Dermis microvascular lymphatic vessel endothelial cell (primary cell): ENCODE results near the gene TSPAN17. TPM values are rescaled to one million over a fixed set of nuclear protein-coding genes. Genes with fewer than 3 reads are reported as not detected.

Source experiments
- DNase-seq, 2 donors: peaks; one replicate each; pipeline versions ENCODE4 v3.0.0 to v3.0.0-alpha.2; 2010; ENCODE audit warnings: low read depth in 2 of 2
- total RNA-seq: library from RNA; depleted of rRNA; stranded (reverse); fragments of >200 nt; gene quantifications from 2 replicates; pipeline ENCODE4 v1.2.1, GENCODE V29; 2014

The TSPAN17 gene
- total RNA-seq, 1 donor from 2014 or later = 36.5 TPM

DNA sequence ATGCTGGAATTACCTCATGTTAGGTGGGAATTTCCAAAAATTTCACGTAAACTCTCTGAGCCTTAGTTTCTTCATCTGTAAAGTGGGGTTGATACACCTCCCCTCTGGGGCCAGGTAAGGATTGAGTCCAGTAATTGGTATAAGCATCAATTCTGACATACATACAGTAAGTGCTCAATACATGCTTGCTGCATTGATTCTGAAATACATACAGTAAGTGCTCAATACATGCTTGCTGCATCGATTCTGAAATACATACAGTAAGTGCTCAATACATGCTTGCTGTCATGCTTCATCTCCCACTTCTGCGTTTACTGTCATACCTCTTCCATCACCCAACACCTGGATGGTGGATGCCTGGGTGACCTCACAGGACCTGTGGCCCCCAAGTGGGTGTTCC, 57.1 kb downstream of the TSPAN17 start:
- no peak for DNase-seq

DNA sequence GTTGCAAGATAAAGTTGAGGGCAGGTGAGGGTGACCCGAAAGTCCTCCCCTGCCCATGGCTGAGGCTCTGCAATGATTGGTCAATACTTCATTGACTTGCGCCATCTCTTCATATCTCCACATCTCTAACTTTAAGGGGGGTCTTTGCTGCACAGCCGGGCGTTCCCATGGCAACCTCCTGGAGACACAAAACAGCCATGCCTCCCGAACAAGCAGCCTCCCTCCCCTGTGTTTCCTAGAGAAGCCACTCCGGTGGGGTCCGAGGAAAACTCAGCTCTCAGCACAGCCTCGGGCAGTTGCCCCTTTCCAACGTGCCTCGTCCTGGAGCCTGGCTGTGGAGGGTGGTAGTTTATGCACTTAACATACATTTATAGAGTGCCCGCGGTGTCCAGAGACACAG, 57.5 kb downstream of the TSPAN17 start:
- DNase-seq = no peak

Other genes starting within 250 kb of the TSPAN17 start
- gene CLTB, start 230.9 kb upstream of the TSPAN17 start, total RNA-seq = 115 and 147 TPM in 2 replicates
- 48.4 and 56.5 TPM in 2 replicates for gene FAF2, start 199.1 kb upstream of the TSPAN17 start, total RNA-seq
- gene RNF44, start 110.1 kb upstream of the TSPAN17 start, total RNA-seq = 2.4 and 7.0 TPM in 2 replicates
- under 0.01 and 0.25 TPM in 2 replicates for gene CDHR2, start 98.1 kb upstream of the TSPAN17 start, total RNA-seq
- 4.5 and 4.8 TPM in 2 replicates for gene GPRIN1, start 37.3 kb upstream of the TSPAN17 start, total RNA-seq
- gene SNCB, start 16.9 kb upstream of the TSPAN17 start, total RNA-seq = 0.76 and 1.2 TPM in 2 replicates
- gene EIF4E1B, start 16.8 kb upstream of the TSPAN17 start, total RNA-seq = under 0.01 TPM in 1 of 2 replicates, not detected in the other
- gene UNC5A, start 163.1 kb downstream of the TSPAN17 start, total RNA-seq = 0.26 and 0.63 TPM in 2 replicates